ENCODE results near the gene LTO1.

- TF ChIP-seq CTCF (IDR thresholded peaks at IDR 0.05), result no peak
- no peak for TF ChIP-seq POLR2A (IDR thresholded peaks at IDR 0.05)
Observed at GRCh38 chr11:69654660-69655478, 20.3 kb downstream of the LTO1 start.
